ENCODE results near the gene SETBP1.

The SETBP1 gene

DNA sequence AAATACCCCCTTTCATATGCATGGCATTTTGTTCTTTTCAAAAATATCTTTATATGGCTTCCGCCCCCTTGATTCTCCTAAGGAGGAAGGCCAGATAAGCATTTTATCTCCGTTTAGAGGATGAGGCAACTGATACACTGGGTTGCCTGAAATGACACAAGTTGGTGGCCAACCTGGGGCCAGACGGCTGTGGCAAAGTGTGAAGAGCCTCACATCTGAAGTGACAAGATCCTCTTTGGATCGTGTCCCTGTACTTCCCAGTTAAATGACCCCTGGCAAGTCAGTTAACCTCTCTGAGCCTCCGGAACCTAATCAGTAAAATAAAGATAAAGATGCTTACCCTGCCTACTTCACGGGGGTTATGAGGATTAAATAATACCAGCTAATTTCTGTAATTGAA, 4.6 kb downstream of the SETBP1 start:
- in situ Hi-C loops (cut with MboI; ENCODE audit: low sequenced_read_pairs) = no loop called here
- Histone ChIP-seq H3K36me3 (replicated peaks) (no peaks in the 10 kb centered on the region), H3K27me3 (ENCODE audit: low read depth) (no peaks in the 10 kb centered on the region), H3K9me3 (no peaks in the 10 kb centered on the region), H3K4me1 (peaks cover 8% of the 10 kb centered on the region), H3K4me3 (no peak overlapping the region)
- no peak for DNase-seq (ENCODE audit: low spot score in 2 of 2)

DNA sequence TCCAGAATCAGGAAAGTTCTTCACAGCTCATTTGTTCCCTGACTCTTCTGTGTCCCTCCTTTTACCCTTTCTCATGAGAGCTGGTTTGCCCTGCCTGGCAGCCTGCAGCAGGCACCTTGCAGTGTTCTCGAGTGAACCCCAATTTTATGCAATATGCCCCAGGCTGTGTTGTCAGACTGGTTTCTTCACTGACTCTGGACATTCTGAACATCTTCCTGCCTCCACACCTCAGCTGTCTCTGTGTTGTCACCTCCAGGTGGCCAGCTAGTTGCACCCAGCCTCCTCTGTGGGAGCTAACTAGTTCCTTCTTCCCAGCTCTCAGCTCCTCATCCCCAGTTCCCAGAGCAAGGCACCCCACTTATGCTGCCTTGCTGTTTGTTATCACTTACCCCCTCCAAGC, 5.5 kb downstream of the SETBP1 start:
- no peaks in the 10 kb centered on the region for H3K27me3 ChIP-seq (ENCODE audit: low read depth)
- no peak overlapping the region for H3K4me3 ChIP-seq
- DNase-seq (ENCODE audit: low spot score in 2 of 2) = no peak
- H3K4me1 ChIP-seq = peaks cover 8% of the 10 kb centered on the region
- no peaks in the 10 kb centered on the region for H3K36me3 ChIP-seq (replicated peaks)
- in situ Hi-C loops (cut with MboI; ENCODE audit: low sequenced_read_pairs) = no loop called here
- H3K9me3 ChIP-seq = no peaks in the 10 kb centered on the region

DNA sequence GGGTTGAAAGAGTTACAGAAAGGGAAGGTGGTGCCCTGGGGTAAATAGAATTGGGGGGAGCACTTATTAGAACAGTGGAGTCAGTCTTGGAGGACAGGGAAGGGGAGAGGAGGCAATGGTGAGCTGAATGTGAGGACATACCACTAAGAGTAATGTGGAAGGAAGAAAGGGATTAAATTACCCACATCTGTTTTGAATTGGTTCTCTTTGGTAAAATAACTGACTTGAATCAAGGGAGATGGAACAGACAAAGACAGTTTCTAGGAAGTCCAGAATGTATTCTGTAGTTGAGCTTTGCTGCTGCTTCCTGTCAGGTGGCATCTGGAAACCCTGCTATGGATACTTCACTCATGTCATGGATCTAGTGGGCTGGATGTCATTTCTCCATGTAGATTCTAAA, 6.7 kb downstream of the SETBP1 start:
- peaks cover 4% of the 10 kb centered on the region for H3K4me1 ChIP-seq
- H3K4me3 ChIP-seq = no peak overlapping the region
- H3K36me3 ChIP-seq (replicated peaks) = no peaks in the 10 kb centered on the region
- H3K27me3 ChIP-seq (ENCODE audit: low read depth) = no peaks in the 10 kb centered on the region
- DNase-seq (ENCODE audit: low spot score in 2 of 2) = no peak
- in situ Hi-C loops (cut with MboI; ENCODE audit: low sequenced_read_pairs) = no loop called here
- no peaks in the 10 kb centered on the region for H3K9me3 ChIP-seq

DNA sequence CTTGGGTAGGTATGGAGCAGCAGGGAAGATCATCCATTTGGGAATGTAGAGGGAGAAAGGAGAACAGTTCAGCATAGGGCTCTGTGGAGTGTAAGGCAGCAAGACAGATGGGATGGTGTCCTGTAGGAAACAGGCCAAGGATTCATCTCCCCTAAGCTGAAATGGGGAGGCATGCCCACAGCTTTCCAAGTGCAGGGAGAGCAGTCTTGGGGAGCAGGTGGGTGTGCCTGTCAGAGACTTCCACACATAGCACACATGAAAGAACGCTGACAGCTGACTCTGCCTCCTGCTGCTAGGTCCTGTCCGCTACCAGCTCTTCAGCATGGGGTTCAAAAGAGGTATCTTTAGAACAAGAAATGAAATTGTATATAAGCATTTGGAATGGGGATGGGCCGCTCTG, 9.0 kb downstream of the SETBP1 start:
- Histone ChIP-seq H3K4me3 (no peak overlapping the region), H3K27me3 (ENCODE audit: low read depth) (no peaks in the 10 kb centered on the region), H3K36me3 (replicated peaks) (no peaks in the 10 kb centered on the region), H3K9me3 (no peaks in the 10 kb centered on the region), H3K4me1 (no peaks in the 10 kb centered on the region)
- in situ Hi-C loops (cut with MboI; ENCODE audit: low sequenced_read_pairs) = no loop called here
- DNase-seq (ENCODE audit: low spot score in 2 of 2) = no peak

DNA sequence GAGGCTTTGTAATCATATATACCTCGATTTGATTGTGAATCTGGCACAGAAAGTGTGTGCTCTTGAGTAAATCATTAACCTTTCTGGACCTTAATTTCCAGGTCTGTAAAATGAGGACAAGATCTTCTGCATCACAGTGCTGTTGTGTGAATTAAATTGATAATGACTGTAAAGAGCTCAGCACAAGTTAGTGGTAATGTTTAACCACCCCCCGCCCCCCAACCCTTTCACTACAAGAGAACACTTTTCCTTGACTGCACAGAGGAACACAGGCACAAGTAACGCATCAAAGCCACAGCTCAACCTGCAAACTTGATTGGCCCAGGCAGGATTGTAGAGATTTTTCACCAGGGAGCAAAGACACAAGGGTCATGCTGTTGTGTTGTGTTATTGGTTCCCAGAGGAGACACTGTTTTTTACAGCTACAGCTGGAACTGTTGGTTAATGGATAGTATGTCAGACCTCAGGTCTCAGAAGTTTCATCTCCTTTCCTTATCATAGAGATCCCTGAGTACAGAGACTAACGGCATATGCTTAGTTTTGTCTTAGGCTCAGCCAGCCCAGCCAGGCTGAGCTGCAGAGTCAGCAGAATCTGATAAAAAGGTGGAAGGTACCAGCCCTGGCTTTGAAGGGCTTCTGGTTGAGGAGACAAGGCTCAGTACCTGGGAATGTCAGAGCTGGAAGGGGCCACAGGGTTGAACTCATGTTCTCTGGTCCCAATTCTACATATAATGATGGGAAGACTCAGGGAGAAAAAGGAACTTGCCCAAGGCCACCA, 10.6 kb downstream of the SETBP1 start:
- no peaks in the 10 kb centered on the region for H3K27me3 ChIP-seq (ENCODE audit: low read depth)
- no peaks in the 10 kb centered on the region for H3K9me3 ChIP-seq
- in situ Hi-C loops (cut with MboI; ENCODE audit: low sequenced_read_pairs) = no loop called here
- H3K4me3 ChIP-seq = no peak overlapping the region
- no peaks in the 10 kb centered on the region for H3K36me3 ChIP-seq (replicated peaks)
- no peaks in the 10 kb centered on the region for H3K4me1 ChIP-seq
- no peak for DNase-seq (ENCODE audit: low spot score in 2 of 2)

DNA sequence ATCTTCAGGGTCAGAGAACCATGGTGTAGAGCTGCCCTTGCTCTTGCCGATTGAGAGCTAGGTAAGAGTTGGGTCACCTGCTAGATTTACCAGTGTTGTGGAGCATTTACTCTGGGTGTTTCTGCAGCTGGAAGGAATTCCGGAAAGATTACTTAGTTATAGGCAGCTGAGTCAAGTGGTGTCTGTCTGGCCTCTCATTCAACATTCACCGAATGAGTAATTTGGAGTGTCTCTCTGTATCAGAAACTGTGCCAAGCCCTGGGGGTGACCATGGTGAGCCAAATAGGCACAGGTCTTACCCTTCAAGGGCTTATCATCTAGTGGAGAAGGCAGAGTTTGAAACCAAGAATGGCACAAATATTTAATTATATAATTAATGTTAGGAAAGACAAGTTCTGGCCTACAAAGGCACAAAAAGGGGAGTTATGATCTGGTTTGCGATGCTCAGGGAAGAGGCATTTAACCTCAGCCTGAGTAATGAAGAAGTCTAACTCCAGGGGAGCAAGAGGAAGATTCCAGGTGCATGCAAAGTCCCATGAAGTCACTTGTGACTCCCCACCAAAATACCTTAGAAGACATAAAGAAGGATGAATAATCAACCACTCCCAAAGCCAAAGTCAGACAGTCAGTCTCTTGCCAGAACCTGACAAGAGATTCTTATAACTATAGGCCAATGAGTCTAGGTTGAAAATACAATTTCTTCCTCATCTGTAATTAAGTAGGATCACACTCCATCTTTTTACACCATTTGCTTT, 12.5 kb downstream of the SETBP1 start:
- DNase-seq (ENCODE audit: low spot score in 2 of 2) = no peak
- H3K4me1 ChIP-seq = no peaks in the 10 kb centered on the region
- H3K4me3 ChIP-seq = no peak overlapping the region
- H3K27me3 ChIP-seq (ENCODE audit: low read depth) = no peaks in the 10 kb centered on the region
- no peaks in the 10 kb centered on the region for H3K9me3 ChIP-seq
- in situ Hi-C loops (cut with MboI; ENCODE audit: low sequenced_read_pairs) = no loop called here
- H3K36me3 ChIP-seq (replicated peaks) = no peaks in the 10 kb centered on the region

DNA sequence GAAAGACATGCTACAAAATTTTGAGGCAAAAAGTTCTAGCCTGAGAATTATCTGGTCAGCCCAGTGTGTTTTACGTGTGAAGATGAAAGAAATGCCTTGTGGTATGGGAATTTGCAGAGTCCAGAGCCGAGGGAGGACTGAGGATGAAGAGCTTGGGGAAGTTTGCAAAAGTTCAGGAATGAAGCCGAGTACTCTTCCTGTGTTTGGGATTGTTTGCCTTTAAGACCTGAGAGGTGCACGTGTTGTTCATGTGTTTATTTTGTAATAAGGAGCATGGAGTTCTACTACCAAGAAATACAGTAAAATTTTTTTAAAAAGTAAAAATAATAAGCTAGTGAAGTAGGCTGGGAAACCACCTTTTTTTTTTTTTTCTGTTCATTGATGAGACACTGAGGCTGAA, 14.8 kb downstream of the SETBP1 start:
- in situ Hi-C loops (cut with MboI; ENCODE audit: low sequenced_read_pairs) = no loop called here
- no peak for DNase-seq (ENCODE audit: low spot score in 2 of 2)

DNA sequence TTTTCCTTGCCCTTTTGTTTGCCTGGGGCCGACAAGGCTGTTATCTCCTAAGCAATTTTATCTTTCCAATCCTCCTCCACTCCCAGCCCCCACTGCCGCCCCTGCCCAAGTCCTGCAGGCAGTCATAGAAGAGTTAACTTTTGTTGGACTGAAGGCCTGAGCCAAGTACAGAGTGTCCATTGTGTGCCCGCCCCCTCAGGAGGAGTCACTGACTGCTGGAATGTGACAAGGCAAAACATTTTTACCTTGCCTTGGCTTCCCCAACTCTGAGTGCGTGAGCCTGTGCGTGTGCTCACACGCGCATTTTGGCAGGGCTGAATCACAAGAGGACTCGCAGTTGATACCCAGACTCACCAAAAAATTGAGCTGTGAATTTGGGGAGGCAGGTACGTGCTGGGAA, 16.2 kb downstream of the SETBP1 start:
- no peaks in the 10 kb centered on the region for H3K9me3 ChIP-seq
- H3K27me3 ChIP-seq (ENCODE audit: low read depth) = no peaks in the 10 kb centered on the region
- no peaks in the 10 kb centered on the region for H3K36me3 ChIP-seq (replicated peaks)
- no peak overlapping the region for H3K4me3 ChIP-seq
- DNase-seq (ENCODE audit: low spot score in 2 of 2) = no peak
- in situ Hi-C loops (cut with MboI; ENCODE audit: low sequenced_read_pairs) = no loop called here
- no peaks in the 10 kb centered on the region for H3K4me1 ChIP-seq

More for the DNA sequence above, 14.8 kb downstream of the SETBP1 start:
- H3K4me3 ChIP-seq = no peak overlapping the region
- H3K9me3 ChIP-seq = no peaks in the 10 kb centered on the region
- H3K36me3 ChIP-seq (replicated peaks) = no peaks in the 10 kb centered on the region
- no peaks in the 10 kb centered on the region for H3K4me1 ChIP-seq
- H3K27me3 ChIP-seq (ENCODE audit: low read depth) = no peaks in the 10 kb centered on the region

DNA sequence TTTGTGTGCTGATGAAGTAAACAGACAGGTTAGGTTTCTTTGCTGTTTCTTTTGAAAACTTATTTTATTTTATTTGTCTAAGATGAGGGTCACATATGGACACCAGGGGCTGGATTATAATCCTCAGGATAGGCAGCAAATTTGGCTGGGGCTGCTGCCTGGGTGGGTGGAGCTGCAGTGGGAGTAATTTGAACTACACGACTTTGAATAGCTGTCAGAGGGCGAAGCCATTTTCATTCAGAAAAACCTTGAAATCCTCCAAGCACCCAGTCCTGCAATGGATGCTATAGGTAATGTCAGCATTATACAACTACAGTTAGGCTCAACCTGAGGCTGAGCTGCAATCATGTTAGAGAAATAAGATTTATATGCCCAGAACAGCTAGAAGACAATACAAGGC, 16.6 kb downstream of the SETBP1 start:
- Histone ChIP-seq H3K27me3 (ENCODE audit: low read depth) (no peaks in the 10 kb centered on the region), H3K36me3 (replicated peaks) (no peaks in the 10 kb centered on the region), H3K4me3 (no peak overlapping the region), H3K9me3 (no peaks in the 10 kb centered on the region), H3K4me1 (no peaks in the 10 kb centered on the region)
- DNase-seq (ENCODE audit: low spot score in 2 of 2) = no peak
- in situ Hi-C loops (cut with MboI; ENCODE audit: low sequenced_read_pairs) = no loop called here

DNA sequence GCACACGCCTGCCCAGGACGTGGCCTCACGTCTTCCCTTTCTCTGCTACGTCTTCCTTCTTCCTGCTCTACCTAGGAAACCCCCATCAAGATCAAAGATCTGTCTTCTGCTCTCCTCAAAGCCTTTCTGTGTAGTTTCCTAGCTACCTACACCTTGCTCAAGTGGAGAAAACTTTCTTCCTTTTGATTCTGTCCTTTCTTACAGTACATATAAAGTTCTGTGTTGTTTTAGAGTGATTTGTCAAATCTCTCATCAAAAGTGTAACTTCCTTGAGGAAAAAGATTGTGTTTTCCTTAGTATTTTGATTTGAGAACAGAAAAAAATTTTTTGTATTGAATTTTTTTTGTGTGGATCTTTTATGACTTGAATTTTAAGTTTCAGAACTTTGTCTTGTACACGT, 17.8 kb downstream of the SETBP1 start:
- DNase-seq (ENCODE audit: low spot score in 2 of 2) = no peak
- Histone ChIP-seq H3K27me3 (ENCODE audit: low read depth) (no peaks in the 10 kb centered on the region), H3K9me3 (no peaks in the 10 kb centered on the region), H3K4me3 (no peak overlapping the region), H3K36me3 (replicated peaks) (no peaks in the 10 kb centered on the region), H3K4me1 (no peaks in the 10 kb centered on the region; the same call in 1 of the 2 replicates)
- in situ Hi-C loops (cut with MboI; ENCODE audit: low sequenced_read_pairs) = no loop called here

DNA sequence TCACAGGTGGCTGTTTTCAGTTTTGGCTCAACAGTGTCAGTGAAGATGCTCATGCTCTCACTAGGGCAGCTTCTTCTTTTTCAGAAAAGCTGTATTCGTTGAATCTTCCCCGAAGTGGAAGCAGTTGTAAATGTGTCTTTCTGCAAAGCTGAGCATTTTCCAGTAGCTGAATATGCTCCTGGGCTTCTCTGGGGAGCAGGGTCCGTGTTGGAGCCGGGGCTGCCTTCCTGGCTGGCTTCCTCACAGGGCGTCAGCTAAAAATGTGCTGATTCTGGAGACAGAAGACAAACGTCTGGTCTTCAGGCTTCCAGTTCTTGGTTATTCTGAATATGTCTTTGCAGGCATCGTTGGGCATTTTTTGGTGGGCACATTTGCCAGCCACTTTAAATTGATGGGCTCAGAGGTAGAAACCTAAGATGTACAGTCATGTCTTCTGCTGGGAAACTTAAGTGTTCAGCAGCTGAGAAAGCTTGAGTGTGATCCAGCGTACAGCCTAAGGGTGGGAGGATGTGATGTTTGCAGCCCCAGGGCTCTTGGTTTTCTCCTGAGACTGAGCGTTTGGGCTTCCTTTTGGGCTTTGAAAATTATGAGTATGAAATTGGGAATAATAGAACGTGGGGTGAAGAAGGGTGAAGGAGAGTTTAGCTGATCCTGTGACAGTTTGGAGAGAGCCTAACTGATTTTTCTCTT, 19.0 kb downstream of the SETBP1 start:
- no peaks in the 10 kb centered on the region for H3K27me3 ChIP-seq (ENCODE audit: low read depth)
- no peaks in the 10 kb centered on the region; the same call in 1 of the 2 replicates for H3K4me1 ChIP-seq
- in situ Hi-C loops (cut with MboI; ENCODE audit: low sequenced_read_pairs) = no loop called here
- no peak for DNase-seq (ENCODE audit: low spot score in 2 of 2)
- no peaks in the 10 kb centered on the region for H3K36me3 ChIP-seq (replicated peaks)
- no peaks in the 10 kb centered on the region for H3K9me3 ChIP-seq
- no peak overlapping the region for H3K4me3 ChIP-seq

DNA sequence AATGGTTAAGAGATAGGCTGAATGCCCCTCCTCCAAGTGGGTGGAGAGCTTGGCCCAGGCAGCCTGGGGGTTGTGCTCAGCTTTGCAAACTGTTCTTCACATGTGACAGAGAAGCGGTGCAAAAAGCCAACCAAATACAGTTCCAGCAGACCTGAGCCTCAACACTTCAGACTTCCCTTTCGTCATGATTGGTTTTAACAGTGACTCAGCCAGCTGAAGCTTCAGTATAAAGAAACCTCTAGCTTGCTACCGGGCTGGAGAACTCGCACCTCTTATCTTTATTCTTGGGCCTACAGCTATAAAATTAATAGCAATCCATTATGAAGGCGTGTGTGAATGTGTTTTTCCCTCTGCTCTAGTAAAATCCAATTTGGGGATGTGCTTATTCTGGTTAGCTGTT, 20.0 kb downstream of the SETBP1 start:
- Histone ChIP-seq H3K36me3 (replicated peaks) (no peaks in the 10 kb centered on the region), H3K4me3 (no peak overlapping the region), H3K4me1 (no peaks in the 10 kb centered on the region; the same call in 1 of the 2 replicates), H3K9me3 (no peaks in the 10 kb centered on the region), H3K27me3 (ENCODE audit: low read depth) (no peaks in the 10 kb centered on the region)
- no peak for DNase-seq (ENCODE audit: low spot score in 2 of 2)
- in situ Hi-C loops (cut with MboI; ENCODE audit: low sequenced_read_pairs) = no loop called here

DNA sequence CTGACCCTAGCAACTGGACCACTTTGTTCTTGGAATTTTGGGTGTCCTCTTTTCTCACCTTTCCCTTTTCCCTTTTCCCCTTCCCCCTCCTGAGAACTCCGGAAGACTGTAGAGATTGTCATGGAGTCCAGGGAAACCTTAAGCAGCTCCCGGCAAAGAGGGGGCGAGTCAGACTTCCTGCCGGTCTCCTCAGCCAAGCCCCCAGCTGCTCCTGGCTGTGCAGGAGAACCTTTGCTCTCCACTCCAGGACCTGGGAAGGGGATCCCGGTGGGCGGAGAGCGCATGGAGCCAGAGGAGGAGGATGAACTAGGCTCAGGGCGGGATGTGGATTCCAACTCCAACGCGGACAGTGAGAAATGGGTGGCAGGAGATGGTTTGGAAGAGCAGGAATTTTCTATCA, 20.5 kb downstream of the SETBP1 start:
- in situ Hi-C loops (cut with MboI; ENCODE audit: low sequenced_read_pairs) = no loop called here
- Histone ChIP-seq H3K27me3 (ENCODE audit: low read depth) (no peaks in the 10 kb centered on the region), H3K36me3 (replicated peaks) (no peaks in the 10 kb centered on the region), H3K4me1 (no peaks in the 10 kb centered on the region; the same call in 1 of the 2 replicates), H3K4me3 (no peak overlapping the region), H3K9me3 (no peaks in the 10 kb centered on the region)
- DNase-seq (ENCODE audit: low spot score in 2 of 2) = no peak

DNA sequence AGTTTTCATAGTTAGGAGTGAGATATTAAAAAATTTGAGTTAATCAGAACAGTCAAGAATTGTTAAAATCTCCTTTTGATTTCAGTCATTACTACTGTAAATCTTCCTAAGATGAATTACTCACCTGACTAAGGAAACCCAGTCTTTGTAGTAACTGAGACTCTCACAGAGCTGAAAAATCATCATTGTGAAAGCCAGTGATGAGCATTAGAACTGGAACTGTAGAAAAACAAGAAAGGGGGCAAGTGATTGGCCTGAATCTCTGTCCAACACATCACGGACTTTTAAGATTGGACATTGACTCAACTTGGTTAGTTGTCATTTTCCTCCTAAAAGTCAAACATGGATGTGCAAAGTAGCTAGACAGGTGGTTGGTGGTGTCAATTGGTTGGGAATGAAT, 21.9 kb downstream of the SETBP1 start:
- Histone ChIP-seq H3K4me1 (no peaks in the 10 kb centered on the region; the same call in 1 of the 2 replicates), H3K4me3 (no peak overlapping the region), H3K9me3 (no peaks in the 10 kb centered on the region), H3K27me3 (ENCODE audit: low read depth) (no peaks in the 10 kb centered on the region), H3K36me3 (replicated peaks) (no peaks in the 10 kb centered on the region)
- in situ Hi-C loops (cut with MboI; ENCODE audit: low sequenced_read_pairs) = no loop called here
- DNase-seq (ENCODE audit: low spot score in 2 of 2) = no peak
